Epidermal melanocyte (primary cell): ENCODE results near the gene VKORC1.
A peak's percentile ranks its signal among the peaks of the same experiment; 100 is the strongest.
"Not testable (repeated sequence)": the region's sequence is repeated elsewhere in the genome, so short reads cannot be mapped to it uniquely, and the experiment has no call there.

ENCODE experiments used
- DNase-seq: peaks from one replicate; pipeline ENCODE4 v3.0.0; 2011; ENCODE audit warnings: low spot score; ENCODE audit not compliant: insufficient read length

VKORC1 gene

GRCh38 chr16:31094424-31095120 lies at the start of gene VKORC1:
TSS of gene VKORC1 (minus strand) at chr16:31094797. CDS start at chr16:31094729, 68 bp downstream.
- DNase-seq, result peak; percentile 95

- no peak for DNase-seq
Measured at GRCh38 chr16:31143694-31144148, 49.1 kb upstream of the VKORC1 start.

GRCh38 chr16:31143011-31143693 lies 48.6 kb upstream of the VKORC1 start:
- DNase-seq, result no peak

DNA sequence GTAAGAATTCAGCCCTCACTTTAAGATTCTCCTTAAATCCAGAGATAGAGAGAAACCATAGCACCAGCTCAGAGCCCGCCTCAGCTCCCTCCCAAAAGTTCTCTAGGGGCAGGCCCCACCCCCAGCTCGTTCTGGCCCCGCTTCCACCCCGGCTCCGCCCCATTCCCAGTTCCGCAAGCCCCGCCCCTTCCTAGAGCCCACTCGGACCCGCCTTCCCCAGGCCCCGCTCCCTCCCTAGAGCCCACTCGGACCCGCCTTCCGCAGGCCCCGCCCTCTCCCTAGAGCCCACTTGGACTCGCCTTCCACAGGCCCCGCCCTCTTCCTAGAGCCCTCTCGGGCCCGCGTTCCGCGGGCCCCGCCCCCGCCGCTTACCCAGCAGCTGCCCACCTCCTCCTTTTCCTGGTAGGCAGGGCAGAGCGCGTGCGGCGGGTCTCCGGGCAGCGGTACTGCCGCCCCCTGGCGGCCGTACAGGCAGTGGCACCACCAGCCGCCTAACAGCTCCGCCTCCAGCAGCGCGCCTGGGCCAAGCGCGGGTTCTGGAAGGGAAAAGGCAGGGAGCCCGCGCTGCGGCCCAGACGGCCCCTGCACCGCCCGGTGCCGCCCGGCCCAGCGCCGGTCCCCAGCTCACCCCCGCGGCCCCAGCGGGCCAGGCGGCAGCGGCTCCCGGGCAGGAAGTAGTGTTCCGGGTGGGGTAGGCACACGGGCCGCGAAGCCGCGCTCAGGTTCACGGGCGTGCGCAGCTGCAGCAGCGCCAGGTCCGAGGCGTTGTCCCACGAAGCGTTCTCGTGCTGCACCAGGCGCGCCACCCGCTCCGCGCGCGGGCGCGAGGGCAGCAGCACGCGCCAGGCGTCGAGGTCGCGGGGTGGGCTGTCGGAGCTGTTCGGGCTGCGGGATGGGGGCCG lies 47.8 kb upstream of the VKORC1 start:
- peak; percentile 99 for DNase-seq

- DNase-seq, result peak; percentile 29
Measured at GRCh38 chr16:31141489-31142108, 47.0 kb upstream of the VKORC1 start.

DNA sequence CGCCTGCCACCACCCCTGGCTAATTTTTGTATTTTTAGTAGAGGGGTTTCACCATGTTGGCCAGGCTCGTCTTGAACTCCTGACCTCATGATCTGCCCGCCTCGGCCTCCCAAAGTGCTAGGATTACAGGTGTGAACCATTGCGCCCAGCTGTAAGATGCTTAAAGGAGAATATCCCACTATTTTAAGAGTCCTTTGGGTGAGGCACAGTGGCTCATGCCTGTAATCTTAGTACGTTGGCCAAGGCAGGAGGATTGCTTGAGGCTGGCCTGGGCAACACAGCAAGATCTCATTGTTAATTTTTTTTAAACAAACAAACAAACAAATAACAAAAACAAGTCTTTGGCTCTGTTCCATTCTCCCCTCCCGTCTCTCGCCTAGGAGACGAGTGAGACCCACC lies 46.5 kb upstream of the VKORC1 start:
- not testable (repeated sequence) for DNase-seq

GRCh38 chr16:31138621-31139578 lies 44.3 kb upstream of the VKORC1 start:
- no peak for DNase-seq

DNA sequence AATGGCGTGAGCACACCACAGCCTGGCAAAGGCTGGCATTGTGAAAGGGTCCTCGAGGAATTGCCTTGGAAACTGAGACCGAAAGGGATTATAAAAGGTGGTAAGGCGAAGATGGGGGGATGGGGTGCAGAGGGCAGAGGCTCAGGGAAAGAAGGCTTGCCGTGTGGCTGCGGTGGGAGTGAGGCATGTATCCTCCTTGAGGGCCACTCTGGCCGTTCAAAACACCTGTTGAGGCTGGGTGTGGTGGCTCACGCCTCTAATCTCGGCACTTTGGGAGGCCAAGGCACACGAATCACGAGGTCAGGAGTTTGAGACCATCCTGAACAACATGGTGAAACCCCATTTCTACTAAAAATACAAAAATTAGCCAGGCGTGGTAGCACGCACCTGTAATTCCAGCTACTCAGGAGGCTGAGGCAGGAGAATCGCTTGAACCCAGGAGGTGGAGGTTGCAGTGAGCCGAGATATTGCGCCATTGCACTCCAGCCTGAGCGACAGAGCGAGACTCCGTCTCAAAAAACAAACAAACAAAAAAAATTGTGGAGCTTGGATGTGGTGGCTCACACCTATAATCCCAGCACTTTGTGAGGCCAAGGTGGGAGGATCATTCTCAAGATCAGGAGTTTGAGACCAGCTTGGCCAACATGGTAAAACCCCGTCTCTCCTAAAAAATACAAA lies 42.4 kb upstream of the VKORC1 start:
- DNase-seq, result not testable (repeated sequence)

DNA sequence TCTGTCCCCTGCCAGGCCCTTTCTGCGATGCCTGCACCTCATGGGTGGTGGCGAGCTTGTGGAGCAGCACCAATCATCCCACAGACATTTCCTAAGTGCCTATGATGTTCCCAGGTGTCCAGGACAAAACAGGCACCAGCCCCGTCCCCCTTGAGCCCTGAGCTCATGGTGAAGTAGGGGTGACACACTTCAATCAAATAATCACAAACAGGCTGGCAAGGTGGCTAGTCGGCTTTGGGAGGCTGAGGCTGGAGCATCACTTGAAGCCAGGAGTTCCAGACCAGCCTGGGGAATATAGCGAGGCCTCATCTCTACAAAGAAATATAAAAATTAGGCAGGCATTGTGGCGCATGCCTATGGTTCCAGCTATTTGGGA lies 41.7 kb upstream of the VKORC1 start:
- no peak for DNase-seq

DNA sequence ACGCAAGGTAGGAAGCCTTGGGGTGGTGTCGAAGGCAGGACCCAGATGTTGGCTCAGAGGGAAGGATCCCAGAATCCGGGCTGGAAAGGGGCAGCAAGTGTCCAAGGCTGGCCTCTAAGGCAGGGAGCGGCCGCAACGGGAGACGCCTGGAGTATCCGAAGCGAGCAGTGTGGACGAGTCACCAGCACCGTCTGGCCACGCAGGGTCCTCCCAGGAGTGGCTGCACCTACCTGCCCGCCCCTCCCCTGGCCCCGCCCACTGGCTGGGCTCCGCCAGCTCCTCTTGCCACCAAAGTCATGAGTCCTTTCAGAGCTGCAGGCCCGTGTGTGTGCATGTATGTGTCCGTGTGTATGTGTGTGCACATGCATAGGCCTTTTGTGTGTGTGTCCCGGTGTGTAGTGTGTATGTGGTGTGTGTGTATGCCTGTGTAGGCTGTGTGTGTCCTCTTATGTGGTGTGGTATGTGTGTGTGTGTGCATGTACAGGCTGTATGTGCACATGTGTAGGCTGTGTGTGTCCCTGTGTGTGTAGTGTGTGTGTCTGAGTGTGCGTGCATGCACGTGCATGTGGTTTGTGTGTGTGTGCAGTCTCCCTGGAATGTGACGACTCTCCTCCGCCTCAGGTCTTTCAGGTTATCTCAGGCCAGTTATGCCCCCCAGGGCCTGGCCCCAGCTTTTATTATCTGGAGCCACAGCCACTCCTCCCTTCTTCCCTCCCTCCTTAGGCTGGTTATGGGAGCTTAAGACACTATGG lies 41.1 kb upstream of the VKORC1 start, which contains the start of gene PRSS8:
Gene PRSS8, minus strand, starts transcription at position 193 of the 752 bp plus-strand sequence. CDS start 229 bp downstream, outside the sequence.
- no peak for DNase-seq

GRCh38 chr16:31134625-31135534 lies 40.3 kb upstream of the VKORC1 start:
- DNase-seq, result no peak

DNA sequence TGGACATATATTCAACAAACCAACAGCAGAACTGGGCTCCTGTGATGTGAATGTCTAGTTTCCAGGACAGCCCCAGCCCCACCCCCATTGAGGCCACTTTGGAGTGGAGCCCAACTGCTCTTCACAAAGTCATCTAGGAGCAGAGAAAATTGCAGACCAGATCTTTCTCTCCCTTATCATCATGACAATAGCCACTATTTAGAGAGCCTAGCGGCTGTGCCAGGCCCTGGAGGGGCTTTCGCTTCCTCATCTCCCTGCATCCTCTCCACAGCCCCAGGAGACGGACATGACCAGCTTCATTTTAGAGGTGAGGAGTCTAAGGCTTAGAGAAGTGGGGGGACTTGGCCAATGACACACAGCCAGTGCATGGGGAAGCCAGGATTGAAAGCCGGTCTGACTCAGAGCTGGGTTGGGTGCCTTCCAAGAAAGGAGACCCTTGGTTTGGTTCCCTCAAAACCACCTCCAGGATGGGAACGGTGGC lies 39.5 kb upstream of the VKORC1 start:
- DNase-seq, result peak; percentile 78

GRCh38 chr16:31133046-31133501 lies 38.5 kb upstream of the VKORC1 start:
- no peak for DNase-seq

- DNase-seq, result no peak
Measured at GRCh38 chr16:31132303-31132979, 37.8 kb upstream of the VKORC1 start.

GRCh38 chr16:31131841-31132271 lies 37.3 kb upstream of the VKORC1 start:
- no peak for DNase-seq

GRCh38 chr16:31131416-31131815 lies 36.8 kb upstream of the VKORC1 start:
- no peak for DNase-seq

GRCh38 chr16:31130899-31131298 lies 36.3 kb upstream of the VKORC1 start:
- no peak for DNase-seq
